Gastrocnemius medialis (tissue), 4 donors: ENCODE results near the gene ANKRD33B. TPM values are rescaled to one million over a fixed set of nuclear protein-coding genes. Genes with fewer than 3 reads are reported as not detected.
"Not testable (repeated sequence)": the region's sequence is repeated elsewhere in the genome, so short reads cannot be mapped to it uniquely, and the experiment has no call there.

Source experiments
- ATAC-seq, 2 donors: fragments of 150-250 bp; one replicate each; pipeline ENCODE4 v1.9.1; 2016
- DNase-seq, 2 donors: peaks; one replicate each; pipeline ENCODE4 v3.0.0-alpha.2; 2019
- H3K27ac ChIP-seq, 4 donors: fragments of 200-600 bp; sonication (generic); 1 replicate in 1 of 4; 2 replicates in 3 of 4; pipeline ENCODE4 v1.5.1; 2016 to 2018; ENCODE audit warnings: mild to moderate bottlenecking in 2 of 4, moderate library complexity in 1 of 4
- H3K27me3 ChIP-seq, 3 donors: fragments of 200-600 bp; sonication (generic) in 2 of 3; 1 replicate in 1 of 3; 2 replicates in 2 of 3; pipeline versions ENCODE4 v1.5.1 to v1.6.0; 2016 to 2019; ENCODE audit warnings: mild to moderate bottlenecking in 1 of 3, moderate library complexity in 1 of 3
- H3K36me3 ChIP-seq, 2 donors: fragments of 200-600 bp; sonication (generic) in 1 of 2; one replicate each; pipeline ENCODE4 v1.5.1; 2017 to 2018
- H3K4me1 ChIP-seq, 2 donors: fragments of 200-600 bp; sonication (generic) in 1 of 2; one replicate each; pipeline ENCODE4 v1.5.1; 2016 to 2017; ENCODE audit warnings: mild to moderate bottlenecking in 2 of 2
- H3K4me3 ChIP-seq, 4 donors: fragments of 200-600 bp; sonication (generic) in 3 of 4; 1 replicate in 1 of 4; 2 replicates in 3 of 4; pipeline ENCODE4 v1.5.1; 2016 to 2019; ENCODE audit warnings: mild to moderate bottlenecking in 2 of 4
- H3K9me3 ChIP-seq, 3 donors: fragments of 200-600 bp; sonication (generic) in 2 of 3; 1 replicate in 1 of 3; 2 replicates in 2 of 3; pipeline ENCODE4 v1.5.1; 2016 to 2019
- CTCF ChIP-seq, 5 experiments: fragments of 450-650 bp in 3 of 5; fragments of 200-600 bp in 2 of 5; sonication (generic) in 2 of 5; IDR thresholded peaks in 4 of 5; conservative IDR thresholded peaks in 1 of 5; 1 replicate in 4 of 5; 2 replicates in 1 of 5; pipeline ENCODE4 v1.5.1; 2016 to 2019; ENCODE audit warnings: antibody characterized with exemption in 5 of 5, mild to moderate bottlenecking in 3 of 5, moderate library complexity in 3 of 5
- POLR2A ChIP-seq, 2 donors: fragments of 450-650 bp; IDR thresholded peaks; one replicate each; pipeline ENCODE4 v1.6.1; 2017; ENCODE audit warnings: antibody characterized with exemption in 2 of 2, mild to moderate bottlenecking in 2 of 2, moderate library complexity in 2 of 2
- in situ Hi-C, 4 donors: fragments of 200-750 bp; cut with MboI; loops; one replicate each; pipeline versions ENCODE4 v1.15.0 to v1.8.0; 2017; ENCODE audit warnings: low sequenced_read_pairs in 4 of 4
- intact Hi-C: fragments of 100-400 bp; cut with DNase I; formaldehyde crosslinking; loops from one replicate; pipeline ENCODE4 v1.15.1; 2023; ENCODE audit warnings: low total_unique reads
- total RNA-seq, 4 donors: library from RNA; depleted of rRNA; stranded (reverse); fragments of >200 nt; gene quantifications; one replicate each; pipeline versions ENCODE4 v1.1.0 to v1.2.3, GENCODE V29; 2016

The ANKRD33B gene
- total RNA-seq: 10 to 100 TPM in 2 of 4 donors, 1 to 10 TPM in 2; 2.2 to 38.9 (median 15.1) TPM

DNA sequence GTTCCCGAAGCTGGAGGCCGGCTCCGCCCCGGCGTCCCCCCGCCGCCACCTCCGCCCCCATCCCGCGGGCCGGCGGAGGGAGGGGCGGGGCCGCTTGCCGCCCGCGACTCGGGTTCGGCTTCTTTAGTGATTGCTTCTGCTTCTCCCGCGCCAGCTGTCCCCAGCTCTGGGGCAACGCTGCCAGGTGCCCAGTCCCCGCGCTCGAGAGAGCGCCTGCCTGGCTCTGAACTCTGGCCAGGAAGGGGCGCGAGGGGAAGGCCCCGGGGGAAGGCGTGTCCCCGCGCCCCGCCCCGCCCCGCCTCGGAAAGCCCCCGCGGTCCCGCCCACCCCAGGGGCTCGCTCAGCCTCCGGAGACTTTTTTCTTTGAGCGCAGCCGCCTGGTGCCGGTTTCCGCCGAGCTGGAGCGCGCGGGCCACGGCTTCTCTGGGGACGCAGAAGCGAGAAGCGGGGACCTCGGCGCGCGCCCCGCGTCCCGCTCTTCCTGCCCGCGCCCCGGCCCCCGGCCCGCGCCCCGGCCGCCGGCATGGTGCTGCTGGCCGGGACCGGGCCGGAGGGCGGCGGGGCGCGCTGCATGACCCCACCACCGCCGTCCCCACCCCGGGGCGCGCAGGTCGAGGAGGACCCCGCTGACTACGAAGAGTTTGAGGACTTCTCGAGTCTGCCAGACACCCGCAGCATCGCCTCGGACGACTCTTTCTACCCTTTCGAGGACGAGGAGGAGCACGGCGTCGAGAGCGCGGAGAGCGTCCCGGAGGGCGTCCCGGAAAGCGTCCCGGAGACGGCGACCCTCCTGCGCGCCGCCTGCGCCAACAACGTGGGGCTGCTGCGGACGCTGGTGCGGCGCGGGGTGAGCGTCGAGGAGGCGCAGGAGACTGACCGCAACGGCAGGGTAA is at the start of gene ANKRD33B:
Gene ANKRD33B, plus strand, starts transcription at position 126 of the 893 bp plus-strand sequence. Its CDS starts 398 bp downstream, at position 524.
- Histone ChIP-seq H3K4me3 (peak within 1 kb of the TSS; percentile 60 to 79 (median 66)), H3K27ac (peak within 1 kb of the TSS; percentile 68 to 72 (median 70)), H3K27me3 (peaks cover 9 to 17% (median 15%) of the 10 kb centered on the region in 3 donors), H3K36me3 (no peaks in the 10 kb centered on the region), H3K9me3 (no peaks in the 10 kb centered on the region), H3K4me1 (peaks cover 0 to 31% of the 10 kb centered on the region in 2 donors)
- ATAC-seq (peak; percentile 44 to 49), DNase-seq (no peak)
- TF ChIP-seq CTCF (IDR thresholded peaks at IDR 0.05 in 4 of 5, conservative IDR thresholded peaks at IDR 0.05 in 1 of 5) (no peak), POLR2A (IDR thresholded peaks at IDR 0.05) (peak; percentile 25 to 63)
- in situ Hi-C loops (no loop called here), intact Hi-C loops (loop anchor here (1.0 to 5.0 kb wide), 3 partner anchors 37 to 122 kb away; partner anchors contain the start of gene ROPN1L)

GRCh38 chr5:10514572-10514971 is 49.3 kb upstream of the ANKRD33B start:
- in situ Hi-C loops, H3K9me3 ChIP-seq, H3K36me3 ChIP-seq, H3K27ac ChIP-seq, H3K4me1 ChIP-seq, H3K4me3 ChIP-seq, ATAC-seq, intact Hi-C loops, DNase-seq, H3K27me3 ChIP-seq: not testable (repeated sequence)

DNA sequence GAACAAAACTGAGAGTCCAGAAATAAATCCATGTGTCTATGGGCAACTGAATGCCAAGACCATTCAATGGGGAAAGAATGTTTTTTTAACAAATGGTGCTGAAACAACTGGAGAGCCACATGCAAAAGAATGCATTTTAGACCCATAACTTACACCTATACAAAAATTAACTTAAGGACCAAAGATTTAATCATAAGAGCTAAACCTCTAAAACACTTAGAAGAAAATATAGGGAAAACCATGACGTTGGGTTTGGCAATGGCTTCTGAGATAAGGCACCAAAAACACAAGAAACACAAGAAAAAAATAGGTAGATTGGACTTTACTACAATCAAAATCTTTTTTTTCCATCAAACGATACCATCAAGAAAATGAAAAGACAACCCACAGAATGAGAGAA is 48.4 kb upstream of the ANKRD33B start:
- in situ Hi-C loops: no loop called here
- intact Hi-C loops: no loop called here
- no peaks in the 10 kb centered on the region for H3K4me1 ChIP-seq

GRCh38 chr5:10518347-10518746 is 45.5 kb upstream of the ANKRD33B start:
- H3K27ac ChIP-seq: no peak overlapping the region
- intact Hi-C loops: no loop called here
- H3K9me3 ChIP-seq: no peaks in the 10 kb centered on the region
- no peak overlapping the region for H3K4me3 ChIP-seq
- no peaks in the 10 kb centered on the region for H3K4me1 ChIP-seq
- no peaks in the 10 kb centered on the region for H3K27me3 ChIP-seq
- H3K36me3 ChIP-seq: no peaks in the 10 kb centered on the region
- in situ Hi-C loops: no loop called here
- no peak for TF ChIP-seq POLR2A (IDR thresholded peaks at IDR 0.05)
- TF ChIP-seq CTCF (IDR thresholded peaks at IDR 0.05 in 4 of 5, conservative IDR thresholded peaks at IDR 0.05 in 1 of 5): no peak
- ATAC-seq: no peak
- no peak for DNase-seq

More for the DNA sequence above, 48.4 kb upstream of the ANKRD33B start:
- Histone ChIP-seq H3K4me3 (no peak overlapping the region), H3K9me3 (no peaks in the 10 kb centered on the region), H3K27ac (no peak overlapping the region), H3K27me3 (no peaks in the 10 kb centered on the region), H3K36me3 (no peaks in the 10 kb centered on the region)
- DNase-seq (no peak), ATAC-seq (no peak)
- TF ChIP-seq CTCF (IDR thresholded peaks at IDR 0.05 in 4 of 5, conservative IDR thresholded peaks at IDR 0.05 in 1 of 5) (no peak), POLR2A (IDR thresholded peaks at IDR 0.05) (no peak)

- no peaks in the 10 kb centered on the region for H3K36me3 ChIP-seq
- H3K9me3 ChIP-seq: no peaks in the 10 kb centered on the region
- no peaks in the 10 kb centered on the region for H3K4me1 ChIP-seq
- TF ChIP-seq POLR2A (IDR thresholded peaks at IDR 0.05) (no peak), CTCF (IDR thresholded peaks at IDR 0.05 in 4 of 5, conservative IDR thresholded peaks at IDR 0.05 in 1 of 5) (no peak)
- no peak overlapping the region for H3K27ac ChIP-seq
- in situ Hi-C loops (no loop called here), intact Hi-C loops (no loop called here)
- DNase-seq: no peak
- H3K4me3 ChIP-seq: no peak overlapping the region
- ATAC-seq: no peak
- H3K27me3 ChIP-seq: no peaks in the 10 kb centered on the region
Observed at GRCh38 chr5:10519729-10520128, 44.1 kb upstream of the ANKRD33B start.
